Liver (tissue), 9 donors: ENCODE data around the gene ZFAND2B. TPM values are rescaled to one million over a fixed set of nuclear protein-coding genes. Genes with fewer than 3 reads are reported as not detected.

ENCODE experiments used
- DNase-seq: peaks from one replicate; pipeline ENCODE4 v3.0.0-alpha.2; 2017; ENCODE audit warnings: low spot score
- H3K27ac ChIP-seq, 2 donors: one replicate each; pipeline ENCODE4 v1.7.0; 2013; ENCODE audit warnings: inconsistent platforms in 2 of 2, low read length in 2 of 2, control low read depth in 1 of 2, low read depth in 1 of 2, mild to moderate bottlenecking in 1 of 2
- H3K27me3 ChIP-seq, 4 donors: one replicate each; pipeline versions ENCODE4 v1.6.1 to v1.7.0; 2013; ENCODE audit warnings: low read length in 3 of 4, inconsistent platforms in 1 of 4, mild to moderate bottlenecking in 1 of 4, moderate library complexity in 1 of 4; ENCODE audit not compliant: control insufficient read depth in 4 of 4, insufficient read depth in 4 of 4
- H3K36me3 ChIP-seq, 4 donors: one replicate each; pipeline versions ENCODE4 v1.6.1 to v1.7.0; 2013; ENCODE audit warnings: low read length in 3 of 4, mild to moderate bottlenecking in 3 of 4, low read depth in 1 of 4, moderate library complexity in 1 of 4; ENCODE audit not compliant: control insufficient read depth in 4 of 4, insufficient read depth in 3 of 4
- H3K4me1 ChIP-seq, 4 donors: one replicate each; pipeline versions ENCODE4 v1.6.1 to v1.7.0; 2013; ENCODE audit warnings: low read length in 3 of 4, mild to moderate bottlenecking in 3 of 4, moderate library complexity in 1 of 4; ENCODE audit not compliant: control insufficient read depth in 4 of 4, insufficient read depth in 4 of 4
- H3K4me3 ChIP-seq, 3 donors: one replicate each; pipeline versions ENCODE4 v1.6.1 to v1.7.0; 2013; ENCODE audit warnings: low read length in 3 of 3, control low read depth in 1 of 3, low read depth in 1 of 3, mild to moderate bottlenecking in 1 of 3
- H3K9ac ChIP-seq, 2 donors: one replicate each; pipeline ENCODE4 v1.7.0; 2013; ENCODE audit warnings: low read length in 2 of 2, mild to moderate bottlenecking in 2 of 2, moderate library complexity in 2 of 2, control low read depth in 1 of 2, low read depth in 1 of 2
- H3K9me3 ChIP-seq, 4 donors: one replicate each; pipeline versions ENCODE4 v1.6.1 to v1.7.0; 2013; ENCODE audit warnings: low read length in 3 of 4; ENCODE audit not compliant: control insufficient read depth in 4 of 4
- EGR1 ChIP-seq, 2 donors: IDR thresholded peaks; 2 replicates each; pipeline ENCODE4 v1.6.1; 2016 to 2018; ENCODE audit warnings: antibody characterized with exemption in 2 of 2, low read depth in 2 of 2
- FOXA1 ChIP-seq: IDR thresholded peaks from 2 replicates; pipeline ENCODE4 v1.6.1; 2016; ENCODE audit warnings: antibody characterized with exemption
- HNF4A ChIP-seq, 2 donors: conservative IDR thresholded peaks; 2 replicates each; pipeline ENCODE4 v1.6.1; 2016; ENCODE audit warnings: antibody characterized with exemption in 2 of 2, mild to moderate bottlenecking in 2 of 2
- HNF4G ChIP-seq: IDR thresholded peaks from 2 replicates; pipeline ENCODE4 v1.6.1; 2016; ENCODE audit warnings: antibody characterized with exemption
- JUND ChIP-seq, 2 donors: IDR thresholded peaks; 2 replicates each; pipeline ENCODE4 v1.6.1; 2016; ENCODE audit warnings: antibody characterized with exemption in 2 of 2
- RAD21 ChIP-seq, 2 donors: IDR thresholded peaks; 2 replicates each; pipeline ENCODE4 v1.6.1; 2016; ENCODE audit warnings: antibody characterized with exemption in 2 of 2, mild to moderate bottlenecking in 2 of 2
- SP1 ChIP-seq: IDR thresholded peaks from 2 replicates; pipeline ENCODE4 v1.6.1; 2018; ENCODE audit warnings: antibody characterized with exemption, mild to moderate bottlenecking
- WGBS: extraction: QIAGEN DNeasy Blood & Tissue Kit; methylation state at CpG from one replicate; pipeline ENCODE4 v1.1.7; 2013; 5-methylcytosine and 5-hydroxymethylcytosine counted together
- polyA plus RNA-seq, 2 donors: library from polyadenylated mRNA; stranded (reverse) in 1 of 2; unstranded in 1 of 2; fragments of 200-250 nt in 1 of 2; fragments of >200 nt in 1 of 2; fragmentation: Nextera tagmentation in 1 of 2; extraction: Ambion mirVana in 1 of 2; gene quantifications; one replicate each; pipeline versions ENCODE4 v1.2.1 to v1.2.3, GENCODE V29; 2013 to 2015
- total RNA-seq, 2 donors: library from RNA; depleted of rRNA; stranded (reverse); fragments of >200 nt; gene quantifications; one replicate each; pipeline ENCODE4 v1.2.3, GENCODE V29; 2014
- TF ChIP-seq, protein P1 (sequence below): IDR thresholded peaks from 2 replicates; pipeline ENCODE4 v1.6.1; 2016; ENCODE audit warnings: antibody characterized with exemption
- TF ChIP-seq, protein P2 (sequence below): IDR thresholded peaks from 2 replicates; pipeline ENCODE4 v1.6.1; 2016; ENCODE audit warnings: antibody characterized with exemption, mild to moderate bottlenecking
- donor health status: healthy.
- donor health status: healthy.
- donor health status: healthy.
- donor health status: healthy.
- donor health status: healthy.

The ZFAND2B gene
- total and polyA plus RNA-seq, 4 donors, result 19.6 to 53.8 (median 25.8) TPM

DNA sequence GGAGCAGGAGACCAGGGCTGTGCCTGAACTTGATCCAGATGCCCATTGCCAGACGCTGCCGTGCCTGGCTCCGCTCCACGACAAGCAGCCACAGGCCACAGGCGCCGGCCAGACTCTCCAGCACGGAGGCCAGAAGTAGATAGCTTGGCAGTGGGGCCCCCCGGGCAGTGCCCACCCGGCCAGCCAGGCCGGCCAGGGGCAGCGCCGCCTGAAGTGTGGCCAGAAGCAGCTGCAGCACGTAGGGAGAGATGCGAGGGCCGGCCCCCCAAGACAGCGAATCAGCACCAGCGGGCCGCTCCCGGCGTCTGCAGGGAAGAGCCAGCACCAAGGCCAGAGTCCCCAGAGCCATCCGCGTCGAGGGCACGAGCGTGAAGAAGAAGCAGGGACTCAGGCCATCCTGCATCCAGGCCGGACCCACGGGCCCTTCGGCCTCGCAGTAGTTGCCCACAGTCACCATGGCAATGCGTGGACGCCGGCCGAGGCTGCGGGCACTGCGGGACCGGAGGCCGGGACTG is 11.7 kb downstream of the ZFAND2B start:
- no peak for DNase-seq
- Histone ChIP-seq H3K9ac (peak overlapping the region; percentile 10 to 48), H3K4me3 (peak overlapping the region; percentile 51 to 64 (median 52)), H3K36me3 (peaks cover 12 to 43% (median 29%) of the 10 kb centered on the region in 4 donors), H3K27ac (peak overlapping the region; percentile 85 to 92), H3K27me3 (no peaks in the 10 kb centered on the region), H3K9me3 (no peaks in the 10 kb centered on the region), H3K4me1 (peaks cover 5 to 27% (median 19%) of the 10 kb centered on the region in 4 donors)
- TF ChIP-seq RAD21 (IDR thresholded peaks at IDR 0.05) (peak in 1 of 2 donors; percentile 2), FOXA1 (no peak), HNF4A (conservative IDR thresholded peaks at IDR 0.05) (peak in 1 of 2 donors; percentile 1)
- under 1% methylated on average over 37 of the region's 37 CpGs for whole genome bisulfite sequencing

DNA sequence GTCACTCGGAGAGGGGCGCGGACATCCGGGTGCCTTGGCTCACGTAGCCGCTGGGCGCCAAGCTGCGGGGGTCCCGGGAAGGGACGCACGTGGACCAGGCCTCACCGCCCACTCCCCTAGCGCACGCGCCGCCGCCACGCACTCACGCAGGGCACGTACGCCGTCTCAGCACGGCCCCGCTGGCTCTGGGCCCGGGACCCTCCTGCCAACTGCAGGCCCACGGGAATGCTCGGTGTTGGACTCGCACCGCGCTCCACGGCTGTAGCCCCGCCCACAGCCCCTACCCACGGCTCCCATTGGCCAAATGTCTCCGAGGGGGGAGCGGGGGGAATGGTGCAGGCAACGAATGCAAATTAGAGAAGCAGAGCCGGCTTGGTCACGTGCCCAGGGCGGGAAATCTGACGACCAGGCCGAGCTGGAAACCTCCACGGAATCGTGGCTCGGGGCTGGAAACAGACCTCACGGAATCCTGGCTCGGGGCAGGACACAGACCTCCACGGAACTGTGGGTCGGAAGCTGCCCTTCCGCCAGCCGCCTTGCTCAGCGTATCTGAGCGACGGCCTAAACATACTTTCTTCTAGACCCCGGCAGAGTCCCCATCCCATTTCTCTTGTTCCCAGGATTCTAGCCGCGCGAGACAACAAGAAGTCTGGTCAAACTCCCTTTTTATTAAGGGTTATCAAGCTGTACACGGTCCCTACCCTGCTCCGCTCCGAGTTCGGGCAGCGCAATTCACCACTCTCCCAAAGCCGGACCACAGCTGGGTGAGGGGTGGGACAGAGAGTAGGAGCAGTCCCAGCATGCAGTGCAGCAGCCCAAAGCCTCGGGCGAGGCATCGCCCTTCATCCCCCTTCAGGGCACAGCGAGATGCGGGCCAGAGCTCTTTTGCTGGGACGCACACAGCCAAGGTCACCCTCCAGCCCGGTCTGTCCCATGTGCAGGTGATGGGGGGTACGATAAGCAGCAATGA is 12.4 kb downstream of the ZFAND2B start, which contains the start of gene ABCB6:
ABCB6 (minus strand) TSS at position 227 of the 970 bp plus-strand sequence. CDS start 285 bp downstream, outside the sequence.
- Histone ChIP-seq H3K9me3 (no peaks in the 10 kb centered on the region), H3K4me3 (peak within 1 kb of the TSS; percentile 51 to 64 (median 52)), H3K4me1 (peaks cover 5 to 27% (median 19%) of the 10 kb centered on the region in 4 donors), H3K27ac (peak within 1 kb of the TSS; percentile 85 to 92), H3K36me3 (peaks cover 17 to 43% (median 35%) of the 10 kb centered on the region in 4 donors), H3K27me3 (no peaks in the 10 kb centered on the region), H3K9ac (peak within 1 kb of the TSS; percentile 10 to 48)
- TF ChIP-seq HNF4G (no peak), EGR1 (IDR thresholded peaks at IDR 0.05; ENCODE audit: low read depth in 2 of 2) (no peak), JUND (IDR thresholded peaks at IDR 0.05) (no peak), SP1 (peak; percentile 70)
- TF ChIP-seq, protein P1, sequence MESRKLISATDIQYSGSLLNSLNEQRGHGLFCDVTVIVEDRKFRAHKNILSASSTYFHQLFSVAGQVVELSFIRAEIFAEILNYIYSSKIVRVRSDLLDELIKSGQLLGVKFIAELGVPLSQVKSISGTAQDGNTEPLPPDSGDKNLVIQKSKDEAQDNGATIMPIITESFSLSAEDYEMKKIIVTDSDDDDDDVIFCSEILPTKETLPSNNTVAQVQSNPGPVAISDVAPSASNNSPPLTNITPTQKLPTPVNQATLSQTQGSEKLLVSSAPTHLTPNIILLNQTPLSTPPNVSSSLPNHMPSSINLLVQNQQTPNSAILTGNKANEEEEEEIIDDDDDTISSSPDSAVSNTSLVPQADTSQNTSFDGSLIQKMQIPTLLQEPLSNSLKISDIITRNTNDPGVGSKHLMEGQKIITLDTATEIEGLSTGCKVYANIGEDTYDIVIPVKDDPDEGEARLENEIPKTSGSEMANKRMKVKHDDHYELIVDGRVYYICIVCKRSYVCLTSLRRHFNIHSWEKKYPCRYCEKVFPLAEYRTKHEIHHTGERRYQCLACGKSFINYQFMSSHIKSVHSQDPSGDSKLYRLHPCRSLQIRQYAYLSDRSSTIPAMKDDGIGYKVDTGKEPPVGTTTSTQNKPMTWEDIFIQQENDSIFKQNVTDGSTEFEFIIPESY, result no peak
- TF ChIP-seq, protein P2, sequence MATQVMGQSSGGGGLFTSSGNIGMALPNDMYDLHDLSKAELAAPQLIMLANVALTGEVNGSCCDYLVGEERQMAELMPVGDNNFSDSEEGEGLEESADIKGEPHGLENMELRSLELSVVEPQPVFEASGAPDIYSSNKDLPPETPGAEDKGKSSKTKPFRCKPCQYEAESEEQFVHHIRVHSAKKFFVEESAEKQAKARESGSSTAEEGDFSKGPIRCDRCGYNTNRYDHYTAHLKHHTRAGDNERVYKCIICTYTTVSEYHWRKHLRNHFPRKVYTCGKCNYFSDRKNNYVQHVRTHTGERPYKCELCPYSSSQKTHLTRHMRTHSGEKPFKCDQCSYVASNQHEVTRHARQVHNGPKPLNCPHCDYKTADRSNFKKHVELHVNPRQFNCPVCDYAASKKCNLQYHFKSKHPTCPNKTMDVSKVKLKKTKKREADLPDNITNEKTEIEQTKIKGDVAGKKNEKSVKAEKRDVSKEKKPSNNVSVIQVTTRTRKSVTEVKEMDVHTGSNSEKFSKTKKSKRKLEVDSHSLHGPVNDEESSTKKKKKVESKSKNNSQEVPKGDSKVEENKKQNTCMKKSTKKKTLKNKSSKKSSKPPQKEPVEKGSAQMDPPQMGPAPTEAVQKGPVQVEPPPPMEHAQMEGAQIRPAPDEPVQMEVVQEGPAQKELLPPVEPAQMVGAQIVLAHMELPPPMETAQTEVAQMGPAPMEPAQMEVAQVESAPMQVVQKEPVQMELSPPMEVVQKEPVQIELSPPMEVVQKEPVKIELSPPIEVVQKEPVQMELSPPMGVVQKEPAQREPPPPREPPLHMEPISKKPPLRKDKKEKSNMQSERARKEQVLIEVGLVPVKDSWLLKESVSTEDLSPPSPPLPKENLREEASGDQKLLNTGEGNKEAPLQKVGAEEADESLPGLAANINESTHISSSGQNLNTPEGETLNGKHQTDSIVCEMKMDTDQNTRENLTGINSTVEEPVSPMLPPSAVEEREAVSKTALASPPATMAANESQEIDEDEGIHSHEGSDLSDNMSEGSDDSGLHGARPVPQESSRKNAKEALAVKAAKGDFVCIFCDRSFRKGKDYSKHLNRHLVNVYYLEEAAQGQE, result peak; percentile 50
- DNase-seq, result peak; percentile 97
- 16% methylated on average over 71 of the region's 71 CpGs for WGBS
